C1 segment of cervical spinal cord (tissue), 14 donors: ENCODE measurements around the gene MYPOP.

Experiments
- DNase-seq, 14 donors: peaks; one replicate each; lab custom pipeline; 2025; lab: John Stamatoyannopoulos, UW

The MYPOP gene

GRCh38 chr19:45901912-45902650, at the start of gene MYPOP:
MYPOP (minus strand) TSS chr19:45902613; CDS start chr19:45901773, 840 bp downstream.
- DNase-seq, result peak in 1 of 14 donors; percentile 44

GRCh38 chr19:45947926-45948325, 45.5 kb upstream of the MYPOP start:
- no peak for DNase-seq

GRCh38 chr19:45940515-45940805, 38.0 kb upstream of the MYPOP start:
- no peak for DNase-seq

GRCh38 chr19:45939792-45940514, 37.5 kb upstream of the MYPOP start:
- DNase-seq, result no peak

- DNase-seq, result no peak
Measured at GRCh38 chr19:45938733-45939319, 36.4 kb upstream of the MYPOP start.

GRCh38 chr19:45935267-45935666, 32.9 kb upstream of the MYPOP start:
- no peak for DNase-seq

GRCh38 chr19:45934551-45935230, 32.3 kb upstream of the MYPOP start:
- no peak for DNase-seq

GRCh38 chr19:45933759-45934158, 31.3 kb upstream of the MYPOP start:
- no peak for DNase-seq

GRCh38 chr19:45931055-45931454, 28.6 kb upstream of the MYPOP start:
- DNase-seq, result no peak

GRCh38 chr19:45929247-45929646, 26.8 kb upstream of the MYPOP start:
- no peak for DNase-seq

- peak; percentile 4 to 78 (median 60) for DNase-seq
Measured at GRCh38 chr19:45927565-45928261, 25.3 kb upstream of the MYPOP start.

- no peak for DNase-seq
Measured at GRCh38 chr19:45924891-45925447, 22.6 kb upstream of the MYPOP start.

GRCh38 chr19:45922281-45922680, 19.9 kb upstream of the MYPOP start:
- no peak for DNase-seq

GRCh38 chr19:45920458-45920857, 18.0 kb upstream of the MYPOP start:
- DNase-seq, result peak in 1 of 14 donors; percentile 24

GRCh38 chr19:45919678-45920077, 17.3 kb upstream of the MYPOP start:
- peak in 10 of 14 donors; percentile 6 to 67 (median 22) for DNase-seq

GRCh38 chr19:45918721-45919120, 16.3 kb upstream of the MYPOP start:
- no peak for DNase-seq

- DNase-seq, result no peak
Measured at GRCh38 chr19:45917421-45918091, 15.1 kb upstream of the MYPOP start.

GRCh38 chr19:45913874-45914830, 11.7 kb upstream of the MYPOP start, which contains the start of gene NANOS2:
NANOS2 (minus strand) TSS chr19:45914778; CDS start chr19:45914693, 85 bp downstream.
- peak in 1 of 14 donors; percentile 8 for DNase-seq

- no peak for DNase-seq
Measured at GRCh38 chr19:45911291-45911690, 8.9 kb upstream of the MYPOP start.
